ENCODE results near the gene MAP1LC3A.

Gene MAP1LC3A

GRCh38 chr20:34579191-34579978 is 20.9 kb downstream of the MAP1LC3A start:
- no peak for DNase-seq

GRCh38 chr20:34579979-34580940 is 21.7 kb downstream of the MAP1LC3A start:
- DNase-seq, result no peak

- peak; percentile 60 to 63 for DNase-seq
Measured at GRCh38 chr20:34581341-34582184, 23.0 kb downstream of the MAP1LC3A start.

- no peak for DNase-seq
Measured at GRCh38 chr20:34582221-34582620, 23.7 kb downstream of the MAP1LC3A start.

GRCh38 chr20:34582911-34583310 is 24.4 kb downstream of the MAP1LC3A start:
- DNase-seq, result no peak

- no peak for DNase-seq
Measured at GRCh38 chr20:34583544-34583943, 25.0 kb downstream of the MAP1LC3A start.

GRCh38 chr20:34585019-34585418 is 26.5 kb downstream of the MAP1LC3A start:
- no peak for DNase-seq

GRCh38 chr20:34586488-34587163 is 28.1 kb downstream of the MAP1LC3A start:
- DNase-seq, result no peak

- no peak for DNase-seq
Measured at GRCh38 chr20:34595377-34596184, 37.1 kb downstream of the MAP1LC3A start.

- no peak for DNase-seq
Measured at GRCh38 chr20:34600892-34601653, 42.6 kb downstream of the MAP1LC3A start.

GRCh38 chr20:34604980-34605788 is 46.7 kb downstream of the MAP1LC3A start:
- DNase-seq, result no peak

- DNase-seq, result no peak
Measured at GRCh38 chr20:34607066-34607465, 48.5 kb downstream of the MAP1LC3A start.

All from activated T-cell treated with anti-CD3 and anti-CD28 coated beads, Interleukin-2, amount 50 U/mL, for 48 hours (primary cell).